ENCODE results near the gene ARHGEF28.

- TF ChIP-seq CTCF (IDR thresholded peaks at IDR 0.05) (no peak), POLR2A (IDR thresholded peaks at IDR 0.05; ENCODE audit: low read depth) (no peak)
Measured at GRCh38 chr5:73668017-73668416, 42.0 kb downstream of the ARHGEF28 start.
